Measurements from ENCODE around the gene DYRK2.
"Not testable (repeated sequence)": the region's sequence is repeated elsewhere in the genome, so short reads cannot be mapped to it uniquely, and the experiment has no call there.

The DYRK2 gene

GRCh38 chr12:67672507-67672906 is 24.0 kb downstream of the DYRK2 start:
- H3K27ac ChIP-seq (ENCODE audit: low read depth, low read length); H3K4me2 ChIP-seq (ENCODE audit: low read length); H3K23ac ChIP-seq (ENCODE audit: low read length); H4K8ac ChIP-seq (ENCODE audit: low read depth, low read length); H2AK5ac ChIP-seq (ENCODE audit: low read length); H3K27me3 ChIP-seq (ENCODE audit: insufficient read depth, low read length, poor library complexity); H3K4me3 ChIP-seq (ENCODE audit: low read length); H3K4ac ChIP-seq (ENCODE audit: low read depth, low read length); H3K79me1 ChIP-seq (ENCODE audit: low read length); H3K79me2 ChIP-seq (ENCODE audit: control insufficient read depth, insufficient read depth, low read length); H4K5ac ChIP-seq (ENCODE audit: low read length); H3K36me3 ChIP-seq (ENCODE audit: control insufficient read depth, insufficient read depth, low read length); DNase-seq; H2BK15ac ChIP-seq (replicated peaks; ENCODE audit: low read depth); H3K9ac ChIP-seq (ENCODE audit: low read length); H2BK5ac ChIP-seq (ENCODE audit: low read length); H3K56ac ChIP-seq (ENCODE audit: low read length); H2BK120ac ChIP-seq (ENCODE audit: low read depth, low read length); H3K4me1 ChIP-seq (ENCODE audit: control insufficient read depth, low read depth, low read length); H3K18ac ChIP-seq (ENCODE audit: low read length): not testable (repeated sequence)
- WGBS (ENCODE audit: extremely low coverage, insufficient coverage, low lambda C conversion rate): no CpG with 5 or more reads among the region's 2 CpGs

DNA sequence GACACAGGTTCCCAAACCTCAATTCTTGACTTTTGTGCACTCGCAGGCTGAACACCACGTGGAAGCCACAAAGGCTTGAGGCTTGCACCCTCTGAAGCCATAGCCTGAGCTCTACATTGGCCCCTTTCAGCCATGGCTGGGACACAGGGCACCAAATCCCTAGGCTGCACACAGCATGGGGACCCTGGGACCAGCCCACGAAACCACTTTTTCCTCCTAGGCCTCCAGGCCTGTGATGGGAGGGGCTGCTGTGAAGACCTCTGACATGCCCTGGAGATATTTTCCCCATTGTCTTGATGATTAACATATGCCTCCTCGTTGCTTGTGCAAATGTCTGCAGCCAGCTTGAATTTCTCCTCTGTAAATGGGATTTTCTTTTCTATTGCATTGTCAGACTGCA is 25.0 kb downstream of the DYRK2 start:
- H3K27ac ChIP-seq (ENCODE audit: low read depth, low read length); H4K8ac ChIP-seq (ENCODE audit: low read depth, low read length); H3K4me2 ChIP-seq (ENCODE audit: low read length); H3K79me1 ChIP-seq (ENCODE audit: low read length); H3K36me3 ChIP-seq (ENCODE audit: control insufficient read depth, insufficient read depth, low read length); H3K9ac ChIP-seq (ENCODE audit: low read length); H3K4me3 ChIP-seq (ENCODE audit: low read length); H3K18ac ChIP-seq (ENCODE audit: low read length); H3K4ac ChIP-seq (ENCODE audit: low read depth, low read length); H3K23ac ChIP-seq (ENCODE audit: low read length); H3K79me2 ChIP-seq (ENCODE audit: control insufficient read depth, insufficient read depth, low read length); H3K4me1 ChIP-seq (ENCODE audit: control insufficient read depth, low read depth, low read length); H2BK120ac ChIP-seq (ENCODE audit: low read depth, low read length); H2AK5ac ChIP-seq (ENCODE audit: low read length); H2BK5ac ChIP-seq (ENCODE audit: low read length); H4K5ac ChIP-seq (ENCODE audit: low read length); H3K56ac ChIP-seq (ENCODE audit: low read length); H2BK15ac ChIP-seq (replicated peaks; ENCODE audit: low read depth); H3K27me3 ChIP-seq (ENCODE audit: insufficient read depth, low read length, poor library complexity); DNase-seq: not testable (repeated sequence)
- WGBS (ENCODE audit: extremely low coverage, insufficient coverage, low lambda C conversion rate): no CpG with 5 or more reads among the region's 4 CpGs

- no peak for DNase-seq
- no peak overlapping the region for H2AK5ac ChIP-seq (ENCODE audit: low read length)
Measured at GRCh38 chr12:67674417-67674816, 25.9 kb downstream of the DYRK2 start.

GRCh38 chr12:67676624-67677023 is 28.1 kb downstream of the DYRK2 start:
- no peak overlapping the region for H3K18ac ChIP-seq (ENCODE audit: low read length)
- H2AK5ac ChIP-seq (ENCODE audit: low read length): no peak overlapping the region
- no peak overlapping the region for H4K5ac ChIP-seq (ENCODE audit: low read length)
- DNase-seq: no peak
- H3K79me1 ChIP-seq (ENCODE audit: low read length): no peaks in the 10 kb centered on the region
- no peak overlapping the region for H2BK120ac ChIP-seq (ENCODE audit: low read depth, low read length)
- no peaks in the 10 kb centered on the region for H3K36me3 ChIP-seq (ENCODE audit: control insufficient read depth, insufficient read depth, low read length)
- H3K56ac ChIP-seq (ENCODE audit: low read length): no peak overlapping the region
- no peak overlapping the region for H3K9ac ChIP-seq (ENCODE audit: low read length)
- no peaks in the 10 kb centered on the region for H3K4me1 ChIP-seq (ENCODE audit: control insufficient read depth, low read depth, low read length)
- H3K27me3 ChIP-seq (ENCODE audit: insufficient read depth, low read length, poor library complexity): no peaks in the 10 kb centered on the region
- H3K27ac ChIP-seq (ENCODE audit: low read depth, low read length): no peak overlapping the region
- no peak overlapping the region for H2BK5ac ChIP-seq (ENCODE audit: low read length)
- H3K4ac ChIP-seq (ENCODE audit: low read depth, low read length): no peak overlapping the region
- H3K23ac ChIP-seq (ENCODE audit: low read length): no peak overlapping the region
- H2BK15ac ChIP-seq (replicated peaks; ENCODE audit: low read depth): no peak overlapping the region
- H3K4me2 ChIP-seq (ENCODE audit: low read length): no peak overlapping the region
- H3K79me2 ChIP-seq (ENCODE audit: control insufficient read depth, insufficient read depth, low read length): no peaks in the 10 kb centered on the region
- H3K4me3 ChIP-seq (ENCODE audit: low read length): no peak overlapping the region
- H4K8ac ChIP-seq (ENCODE audit: low read depth, low read length): no peak overlapping the region

More at GRCh38 chr12:67674417-67674816, 25.9 kb downstream of the DYRK2 start:
- Histone ChIP-seq H3K27me3 (ENCODE audit: insufficient read depth, low read length, poor library complexity) (no peaks in the 10 kb centered on the region), H3K9ac (ENCODE audit: low read length) (no peak overlapping the region), H3K56ac (ENCODE audit: low read length) (no peak overlapping the region), H3K4me3 (ENCODE audit: low read length) (no peak overlapping the region), H2BK15ac (replicated peaks; ENCODE audit: low read depth) (no peak overlapping the region), H4K8ac (ENCODE audit: low read depth, low read length) (no peak overlapping the region), H3K79me1 (ENCODE audit: low read length) (no peaks in the 10 kb centered on the region), H3K4me1 (ENCODE audit: control insufficient read depth, low read depth, low read length) (no peaks in the 10 kb centered on the region), H2BK5ac (ENCODE audit: low read length) (no peak overlapping the region), H3K27ac (ENCODE audit: low read depth, low read length) (no peak overlapping the region), H3K79me2 (ENCODE audit: control insufficient read depth, insufficient read depth, low read length) (no peaks in the 10 kb centered on the region), H3K18ac (ENCODE audit: low read length) (no peak overlapping the region), H4K5ac (ENCODE audit: low read length) (no peak overlapping the region), H3K36me3 (ENCODE audit: control insufficient read depth, insufficient read depth, low read length) (no peaks in the 10 kb centered on the region), H3K4ac (ENCODE audit: low read depth, low read length) (no peak overlapping the region), H3K4me2 (ENCODE audit: low read length) (no peak overlapping the region), H3K23ac (ENCODE audit: low read length) (no peak overlapping the region), H2BK120ac (ENCODE audit: low read depth, low read length) (no peak overlapping the region)
- WGBS (ENCODE audit: extremely low coverage, insufficient coverage, low lambda C conversion rate): no CpG with 5 or more reads among the region's 3 CpGs

- no peaks in the 10 kb centered on the region for H3K27me3 ChIP-seq (ENCODE audit: insufficient read depth, low read length, poor library complexity)
- no peaks in the 10 kb centered on the region for H3K79me1 ChIP-seq (ENCODE audit: low read length)
- no peaks in the 10 kb centered on the region for H3K4me1 ChIP-seq (ENCODE audit: control insufficient read depth, low read depth, low read length)
- no peak overlapping the region for H3K23ac ChIP-seq (ENCODE audit: low read length)
- H2BK15ac ChIP-seq (replicated peaks; ENCODE audit: low read depth): no peak overlapping the region
- H3K27ac ChIP-seq (ENCODE audit: low read depth, low read length): no peak overlapping the region
- H3K9ac ChIP-seq (ENCODE audit: low read length): no peak overlapping the region
- H4K5ac ChIP-seq (ENCODE audit: low read length): no peak overlapping the region
- no peak overlapping the region for H4K8ac ChIP-seq (ENCODE audit: low read depth, low read length)
- no peak overlapping the region for H3K4me2 ChIP-seq (ENCODE audit: low read length)
- DNase-seq: no peak
- no peak overlapping the region for H3K4me3 ChIP-seq (ENCODE audit: low read length)
- no peak overlapping the region for H2BK5ac ChIP-seq (ENCODE audit: low read length)
- no peak overlapping the region for H3K18ac ChIP-seq (ENCODE audit: low read length)
- no peak overlapping the region for H2BK120ac ChIP-seq (ENCODE audit: low read depth, low read length)
- no peaks in the 10 kb centered on the region for H3K36me3 ChIP-seq (ENCODE audit: control insufficient read depth, insufficient read depth, low read length)
- no peaks in the 10 kb centered on the region for H3K79me2 ChIP-seq (ENCODE audit: control insufficient read depth, insufficient read depth, low read length)
- no peak overlapping the region for H2AK5ac ChIP-seq (ENCODE audit: low read length)
- WGBS (ENCODE audit: extremely low coverage, insufficient coverage, low lambda C conversion rate): no CpG with 5 or more reads among the region's 3 CpGs
- no peak overlapping the region for H3K56ac ChIP-seq (ENCODE audit: low read length)
- no peak overlapping the region for H3K4ac ChIP-seq (ENCODE audit: low read depth, low read length)
Measured at GRCh38 chr12:67677166-67677565, 28.6 kb downstream of the DYRK2 start.

GRCh38 chr12:67681105-67681778 is 32.7 kb downstream of the DYRK2 start:
- no CpG with 5 or more reads among the region's 4 CpGs for WGBS (ENCODE audit: extremely low coverage, insufficient coverage, low lambda C conversion rate)
- Histone ChIP-seq H4K8ac (ENCODE audit: low read depth, low read length) (no peak overlapping the region), H3K79me2 (ENCODE audit: control insufficient read depth, insufficient read depth, low read length) (no peaks in the 10 kb centered on the region), H3K79me1 (ENCODE audit: low read length) (no peaks in the 10 kb centered on the region), H3K4me1 (ENCODE audit: control insufficient read depth, low read depth, low read length) (no peaks in the 10 kb centered on the region), H4K5ac (ENCODE audit: low read length) (no peak overlapping the region), H3K18ac (ENCODE audit: low read length) (no peak overlapping the region), H3K4ac (ENCODE audit: low read depth, low read length) (no peak overlapping the region), H3K4me3 (ENCODE audit: low read length) (no peak overlapping the region), H3K36me3 (ENCODE audit: control insufficient read depth, insufficient read depth, low read length) (no peaks in the 10 kb centered on the region), H2BK5ac (ENCODE audit: low read length) (no peak overlapping the region), H3K27ac (ENCODE audit: low read depth, low read length) (no peak overlapping the region), H3K56ac (ENCODE audit: low read length) (no peak overlapping the region), H3K9ac (ENCODE audit: low read length) (no peak overlapping the region), H3K27me3 (ENCODE audit: insufficient read depth, low read length, poor library complexity) (no peaks in the 10 kb centered on the region), H2AK5ac (ENCODE audit: low read length) (no peak overlapping the region), H3K4me2 (ENCODE audit: low read length) (no peak overlapping the region), H2BK120ac (ENCODE audit: low read depth, low read length) (no peak overlapping the region), H2BK15ac (replicated peaks; ENCODE audit: low read depth) (no peak overlapping the region), H3K23ac (ENCODE audit: low read length) (no peak overlapping the region)
- no peak for DNase-seq
